ENCODE measurements around the gene HHATL.

The HHATL gene

DNA sequence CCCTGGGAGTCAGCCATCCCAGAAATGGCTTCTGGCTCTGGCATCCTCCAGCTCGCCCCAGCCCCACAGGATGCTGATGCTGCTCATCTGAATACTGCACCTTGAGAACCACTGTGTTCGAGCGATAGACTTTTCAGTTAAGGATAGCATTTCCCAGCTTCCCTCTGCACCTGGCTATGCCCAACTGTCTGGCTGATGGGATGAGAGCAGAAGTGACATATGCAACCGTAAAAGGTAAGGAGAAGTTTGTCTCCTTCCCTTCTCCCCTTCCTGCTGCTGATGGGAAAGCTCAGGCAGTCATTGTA, 9.7 kb upstream of the HHATL start:
- no peak for DNase-seq

DNA sequence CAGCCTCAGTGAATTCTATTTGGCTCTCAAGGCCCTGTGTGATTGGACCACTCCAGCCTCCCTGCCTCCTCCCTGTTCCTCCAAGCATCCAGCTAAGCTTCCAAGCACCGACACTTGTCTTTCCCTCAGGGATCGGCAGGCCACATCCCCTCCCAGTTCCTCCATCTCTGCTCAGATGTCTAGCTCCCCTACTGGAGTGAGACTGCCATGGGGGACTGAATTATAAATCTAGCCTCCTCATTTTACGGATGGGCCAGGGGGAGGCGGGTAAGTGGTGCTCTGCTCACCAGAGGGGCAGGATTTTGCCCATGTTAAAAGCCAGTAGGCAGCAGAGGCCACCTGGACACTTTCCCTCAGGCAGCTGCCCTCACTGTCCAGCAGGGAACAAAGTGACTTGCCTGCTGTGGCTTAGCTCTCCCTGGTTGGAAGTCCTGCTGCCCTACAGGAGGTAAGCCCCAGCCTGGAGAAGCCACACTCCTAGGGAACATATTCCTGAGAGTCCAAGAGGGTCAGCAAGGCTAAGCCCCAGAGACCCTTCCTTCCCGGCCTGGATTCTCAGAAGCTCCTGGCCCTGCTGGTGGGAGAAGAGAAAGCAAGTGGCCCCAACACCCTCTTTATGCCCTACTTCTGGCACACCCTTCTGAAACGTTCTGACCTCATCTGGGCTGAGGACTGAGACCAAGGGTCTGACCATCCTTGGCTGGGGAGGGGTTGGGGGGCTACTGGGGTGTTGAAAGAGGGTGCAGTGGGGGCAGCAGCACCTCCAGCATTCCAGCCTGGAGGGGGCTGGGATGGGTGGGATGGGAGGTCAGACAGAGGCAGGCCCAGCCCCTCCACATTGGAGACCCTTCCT, 9.1 kb upstream of the HHATL start:
- DNase-seq: no peak

DNA sequence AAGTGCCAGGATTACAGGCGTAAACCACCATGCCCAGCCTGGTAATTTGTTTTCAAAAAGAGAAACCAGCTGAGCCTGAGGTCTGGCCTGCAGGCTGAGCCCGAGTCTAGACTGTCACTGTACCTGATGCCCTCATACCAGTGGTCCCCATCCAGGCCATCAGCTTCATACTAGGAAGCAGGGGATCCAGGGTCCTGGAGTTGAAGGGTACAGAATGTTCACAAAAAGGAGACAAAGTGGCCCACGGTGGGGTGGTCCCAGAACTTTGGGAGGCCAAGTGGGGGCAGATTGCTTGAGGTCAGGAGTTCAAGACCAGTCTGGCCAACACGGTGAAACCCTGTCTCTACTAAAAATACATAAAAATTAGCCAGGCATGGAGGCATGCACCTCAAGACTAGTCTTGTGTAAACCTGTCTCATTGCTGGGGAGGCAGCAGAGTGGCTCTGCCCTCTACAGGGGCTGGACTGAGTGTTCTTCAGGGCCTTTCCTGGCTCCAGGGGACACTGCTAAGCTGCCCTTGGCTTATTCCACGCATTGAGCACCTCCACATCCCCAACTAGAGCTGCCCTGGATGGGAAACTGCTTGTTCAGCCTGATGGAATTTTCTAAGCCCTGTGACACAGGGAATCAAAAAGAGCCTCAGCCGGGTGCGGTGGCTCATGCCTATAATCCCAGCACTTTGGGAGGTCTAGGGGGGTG, 7.9 kb upstream of the HHATL start:
- no peak for DNase-seq

DNA sequence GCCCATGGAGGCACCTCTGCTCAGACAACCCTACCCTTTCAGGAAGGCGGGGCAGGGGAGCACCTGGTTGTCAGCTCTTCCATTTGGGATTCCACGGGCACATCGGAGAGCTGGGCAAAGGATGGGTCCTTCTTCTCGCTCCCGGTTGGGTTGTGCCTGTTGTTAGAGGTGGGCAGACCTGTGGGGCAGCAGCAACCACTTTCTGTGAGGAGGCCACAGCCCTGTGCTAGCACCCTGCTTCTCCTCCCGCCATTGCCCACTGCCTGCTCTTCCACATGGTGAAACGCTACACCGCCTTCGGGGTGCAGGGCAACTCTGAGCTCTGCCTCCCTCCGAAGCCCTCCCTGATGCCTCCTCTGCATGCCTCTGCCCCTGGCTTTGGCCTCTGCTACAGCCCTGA, 7.0 kb upstream of the HHATL start:
- no peak for DNase-seq

DNA sequence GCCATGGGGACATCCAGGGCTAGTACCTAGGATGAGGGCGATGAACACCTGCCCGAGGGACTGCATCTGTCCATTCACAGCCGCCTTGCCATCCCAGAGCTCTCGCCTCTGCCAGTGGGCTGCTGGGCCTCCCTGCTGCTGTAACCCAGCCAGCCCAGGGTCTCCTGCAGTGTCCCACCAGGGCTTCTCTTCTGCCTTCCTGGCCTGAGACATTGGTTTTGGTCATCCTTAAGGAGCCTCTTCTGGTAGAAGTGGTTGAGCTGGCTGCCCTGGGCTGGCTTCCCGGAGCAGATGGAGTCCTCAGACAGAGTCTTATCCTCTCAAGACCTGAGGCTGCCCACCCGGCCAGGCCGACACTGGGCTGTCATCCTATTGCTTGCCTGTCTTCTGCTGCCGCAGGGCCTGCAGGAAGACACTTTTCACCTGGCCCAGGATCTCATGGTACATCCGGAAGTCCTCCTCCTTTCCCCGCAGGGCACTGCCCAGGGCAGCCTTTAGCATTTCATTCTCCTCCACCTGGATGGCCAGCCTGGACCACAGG, 6.1 kb upstream of the HHATL start:
- DNase-seq: no peak

DNA sequence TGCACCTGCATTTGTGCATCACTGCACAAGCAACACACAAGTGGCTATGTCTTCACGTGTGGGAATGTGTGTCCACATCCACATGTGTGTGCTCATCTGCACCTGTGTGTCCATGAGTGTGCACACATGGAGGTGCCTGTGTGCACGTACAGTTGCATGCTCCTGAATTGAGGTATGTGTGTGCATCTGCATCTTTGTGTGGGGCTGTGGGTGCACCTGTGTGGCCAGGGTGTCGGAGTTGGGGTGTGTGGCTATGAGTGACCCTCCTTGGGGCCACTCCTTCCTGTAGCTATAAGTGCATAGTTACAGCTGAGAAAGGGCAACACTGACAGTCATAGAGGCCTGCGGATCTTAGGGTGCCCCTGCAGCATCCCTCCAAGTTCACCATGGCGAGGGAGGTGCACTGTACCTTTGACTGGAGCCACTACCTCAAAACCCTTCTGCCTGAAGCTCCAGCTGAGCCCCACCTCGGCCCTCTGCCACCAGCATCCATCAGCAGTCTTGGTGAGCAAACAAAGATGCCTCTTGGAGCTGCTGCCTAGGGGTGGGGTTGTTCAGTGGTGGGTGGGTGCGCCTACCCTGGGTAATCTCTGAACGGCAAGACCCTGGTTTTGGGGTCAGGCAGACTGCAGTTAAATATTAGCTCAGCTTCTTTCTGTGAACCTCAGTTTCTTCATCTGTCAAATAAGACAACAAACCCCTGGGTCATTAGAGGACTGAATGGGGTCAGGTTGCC, 5.2 kb upstream of the HHATL start:
- DNase-seq: no peak

- no peak for DNase-seq
These were observed 4.4 kb upstream of the HHATL start for GRCh38 chr3:42706721-42707619.

DNA sequence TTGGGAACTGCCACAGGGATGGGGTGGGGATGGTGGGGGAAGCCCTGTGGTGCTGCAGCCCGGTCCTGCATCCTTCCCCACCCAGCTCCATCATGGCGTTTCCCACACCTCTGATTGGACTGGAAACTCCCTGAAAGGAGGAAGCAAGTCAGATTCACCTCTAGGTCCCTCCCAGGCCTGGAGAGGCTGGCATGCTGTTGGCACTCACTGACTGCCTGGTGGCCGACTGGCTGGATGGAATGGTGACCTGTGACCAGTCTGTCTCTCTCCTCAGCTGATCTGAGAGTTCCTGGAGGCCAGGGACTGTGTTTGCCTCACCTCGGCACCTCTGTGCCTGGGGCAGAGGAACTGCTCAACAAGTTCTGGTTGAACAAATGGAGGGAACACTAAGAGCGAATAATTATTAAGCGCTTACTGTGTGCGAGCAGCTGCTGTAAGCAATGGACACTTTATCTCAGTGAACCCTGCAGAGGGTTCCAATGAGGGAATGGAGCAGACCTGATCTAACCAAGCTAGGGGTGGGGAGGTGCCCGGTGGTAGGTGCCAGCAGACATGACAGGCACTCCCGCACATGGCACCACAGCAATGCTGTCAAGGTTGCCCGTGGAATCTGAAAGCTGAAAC, 3.5 kb upstream of the HHATL start:
- no peak for DNase-seq

DNA sequence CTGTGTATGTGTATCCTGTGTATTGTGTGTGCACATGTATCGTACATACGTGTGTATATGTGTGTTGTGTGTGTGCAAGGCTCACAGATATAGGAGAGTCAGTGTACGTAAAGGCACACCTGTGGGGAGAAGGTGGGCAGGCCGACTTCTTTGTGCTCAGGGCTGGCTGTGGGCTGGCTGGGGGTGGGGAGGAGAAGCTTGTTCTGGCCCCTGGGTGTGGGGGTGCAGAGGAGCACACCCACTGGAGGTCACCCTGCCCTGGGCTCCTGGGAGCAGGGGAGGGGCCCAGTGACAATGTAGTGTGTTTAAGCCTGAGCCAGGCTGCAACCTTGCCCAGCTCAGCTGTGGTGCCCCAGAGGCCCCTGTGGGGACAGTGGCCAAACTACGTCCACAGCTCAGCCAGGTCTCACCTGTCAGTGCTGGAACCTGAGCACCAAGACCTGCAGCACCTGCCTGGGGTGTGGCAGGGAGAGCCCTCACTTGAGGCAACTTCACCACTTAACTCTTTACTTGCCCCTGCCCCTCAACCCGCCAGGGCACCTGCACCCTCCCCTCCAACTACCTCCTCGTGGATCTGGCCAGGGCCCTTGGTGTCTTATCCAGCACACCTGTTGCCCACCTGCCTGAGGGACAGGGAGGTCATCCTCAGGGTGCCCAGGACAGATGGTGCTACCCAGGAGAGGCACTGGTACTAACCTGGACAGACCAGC, 2.6 kb upstream of the HHATL start:
- no peak for DNase-seq

DNA sequence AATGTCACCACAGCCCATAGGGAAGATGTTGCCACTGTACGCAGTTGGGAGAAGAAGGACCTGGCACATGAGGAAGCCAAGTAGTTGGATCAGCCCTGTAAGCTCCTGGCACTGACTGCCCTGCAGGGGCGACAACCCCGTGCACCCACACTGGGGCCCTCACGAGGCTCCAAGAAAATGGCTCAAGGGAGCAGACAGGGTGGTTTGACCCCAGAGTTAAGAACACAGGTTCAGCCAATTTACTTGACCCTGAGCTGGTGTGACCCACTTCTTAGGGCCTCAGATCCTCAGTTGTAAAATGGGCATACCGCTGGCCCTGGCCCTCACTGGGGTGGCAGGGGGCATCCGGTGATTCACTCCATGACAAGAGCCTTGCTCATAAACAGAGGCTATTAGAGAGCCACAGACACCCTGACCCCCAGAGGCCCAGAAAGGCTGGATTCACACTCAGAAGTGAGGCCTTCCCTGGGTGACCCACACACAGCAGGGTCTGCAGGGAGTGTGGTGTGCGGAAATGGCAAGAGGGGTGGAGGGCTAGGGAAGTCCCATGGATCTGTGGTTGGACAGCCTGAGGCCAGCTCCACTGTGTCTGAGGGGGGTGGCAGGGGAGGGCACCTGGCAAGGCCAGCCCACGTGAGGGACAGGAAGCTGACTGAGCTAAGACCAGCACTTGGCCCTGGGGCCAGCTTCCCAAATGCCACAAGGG, 1.7 kb upstream of the HHATL start:
- no peak for DNase-seq

GRCh38 chr3:42703695-42704025, 1.1 kb upstream of the HHATL start:
- DNase-seq: no peak

- DNase-seq: no peak
These were observed 540 bp upstream of the HHATL start for GRCh38 chr3:42702982-42703694.

GRCh38 chr3:42701371-42702065, 1.1 kb downstream of the HHATL start:
- DNase-seq: peak in 3 of 4 experiments; percentile 11 to 45 (median 15)

DNA sequence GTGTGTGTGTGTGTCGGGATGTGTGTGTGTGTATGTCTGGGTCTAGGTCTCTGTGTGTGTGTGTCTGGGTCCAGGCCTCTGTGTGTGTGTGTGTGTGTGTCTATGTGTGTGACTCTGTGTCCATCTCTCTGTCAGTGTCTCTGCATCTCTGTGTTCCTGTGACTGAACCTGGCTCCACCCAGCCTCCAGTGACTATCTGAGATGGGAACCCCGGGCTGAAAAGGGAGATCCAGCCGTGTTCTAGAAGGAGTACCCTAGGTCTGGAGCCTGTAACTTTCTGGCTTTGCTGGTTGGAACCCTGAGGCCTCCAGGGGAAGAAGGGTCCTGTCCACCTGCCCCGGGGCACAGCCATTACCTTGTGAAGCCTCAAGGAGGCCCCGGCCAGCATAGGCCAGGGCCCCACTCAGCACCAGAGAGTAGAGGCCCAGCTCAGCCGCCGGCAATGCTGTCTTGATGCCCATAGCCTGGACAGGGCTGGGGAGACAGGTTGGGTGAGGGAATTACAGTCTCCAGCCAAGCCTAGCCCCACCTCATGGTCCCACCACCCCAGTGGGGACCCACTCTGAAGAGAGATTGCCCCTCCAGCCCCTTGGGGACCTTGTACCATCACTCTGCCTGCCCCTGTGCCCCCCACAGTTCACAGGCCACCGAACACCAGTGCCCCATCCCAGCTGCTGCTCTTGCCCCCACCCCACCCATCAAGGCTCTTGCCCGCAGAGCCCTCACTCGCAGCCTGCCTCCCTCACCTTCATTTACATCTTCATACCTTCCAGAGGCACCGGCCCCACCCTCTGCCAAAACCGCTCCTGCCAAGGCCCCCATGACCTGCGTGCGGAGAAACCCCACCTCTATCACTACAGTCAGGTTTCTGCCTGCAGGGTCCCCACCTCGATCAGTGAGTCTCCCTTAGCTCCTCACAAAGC, 2.0 kb downstream of the HHATL start:
- DNase-seq: no peak

DNA sequence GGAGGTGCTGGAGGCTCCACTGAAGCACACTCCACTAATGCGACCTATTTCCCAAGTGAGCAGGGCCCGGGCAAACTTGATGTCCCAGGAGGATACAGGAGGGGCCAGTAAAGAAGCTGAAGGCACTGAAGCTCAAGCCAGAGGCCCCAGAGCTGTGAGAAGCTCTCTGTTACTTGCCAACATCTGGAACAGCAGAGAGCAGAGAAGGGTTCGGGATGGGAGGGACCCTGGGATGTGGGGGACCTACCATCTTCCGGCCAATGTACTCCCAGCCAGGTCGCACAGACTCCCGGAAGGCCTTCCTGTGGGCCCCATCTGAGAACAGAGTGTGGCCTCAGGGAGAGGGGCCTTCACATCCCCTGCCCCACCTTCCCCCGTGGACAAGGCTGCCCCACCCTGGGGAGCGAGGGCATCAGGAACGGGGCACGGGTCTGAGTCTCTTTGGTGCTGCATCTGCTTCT, 3.1 kb downstream of the HHATL start:
- DNase-seq: no peak

- no peak for DNase-seq
These were observed 3.7 kb downstream of the HHATL start for GRCh38 chr3:42698911-42699230.

- no peak for DNase-seq
These were observed 4.2 kb downstream of the HHATL start for GRCh38 chr3:42698216-42698910.

All from activated naive CD4-positive, alpha-beta T cell (primary cell).